HG02588 (cell line): ENCODE data around the gene CRYAA.
"Not testable (repeated sequence)": the region's sequence is repeated elsewhere in the genome, so short reads cannot be mapped to it uniquely, and the experiment has no call there.

Experiments used
- ATAC-seq: cut with Tn5 transposase; IDR thresholded peaks from one replicate; pipeline ENCODE4 v1.9.1; 2021; ENCODE audit warnings: mild to moderate bottlenecking, moderate library complexity; ENCODE audit not compliant: unreplicated experiment

Gene CRYAA

GRCh38 chr21:43176621-43177020 lies 7.8 kb downstream of the CRYAA start:
- not testable (repeated sequence) for ATAC-seq

- not testable (repeated sequence) for ATAC-seq
Measured at GRCh38 chr21:43177043-43177906, 8.5 kb downstream of the CRYAA start.

GRCh38 chr21:43178175-43178826 lies 9.5 kb downstream of the CRYAA start:
- ATAC-seq: not testable (repeated sequence)

- ATAC-seq: not testable (repeated sequence)
Measured at GRCh38 chr21:43181033-43181432, 12.2 kb downstream of the CRYAA start.

- ATAC-seq: not testable (repeated sequence)
Measured at GRCh38 chr21:43187268-43187667, 18.5 kb downstream of the CRYAA start.

- ATAC-seq: no peak
Measured at GRCh38 chr21:43187715-43188114, 18.9 kb downstream of the CRYAA start.

- ATAC-seq: no peak
Measured at GRCh38 chr21:43188181-43188580, 19.4 kb downstream of the CRYAA start.

GRCh38 chr21:43188592-43189210 lies 19.9 kb downstream of the CRYAA start:
- ATAC-seq: no peak

- no peak for ATAC-seq
Measured at GRCh38 chr21:43189936-43190335, 21.1 kb downstream of the CRYAA start.

- ATAC-seq: no peak
Measured at GRCh38 chr21:43190544-43190943, 21.7 kb downstream of the CRYAA start.

- ATAC-seq: no peak
Measured at GRCh38 chr21:43190951-43191350, 22.1 kb downstream of the CRYAA start.

- no peak for ATAC-seq
Measured at GRCh38 chr21:43191521-43191920, 22.7 kb downstream of the CRYAA start.

- ATAC-seq: no peak
Measured at GRCh38 chr21:43191971-43192370, 23.2 kb downstream of the CRYAA start.

GRCh38 chr21:43192501-43193081 lies 23.8 kb downstream of the CRYAA start:
- no peak for ATAC-seq

- no peak for ATAC-seq
Measured at GRCh38 chr21:43193088-43193650, 24.4 kb downstream of the CRYAA start.

- ATAC-seq: no peak
Measured at GRCh38 chr21:43193651-43194302, 25.0 kb downstream of the CRYAA start.

GRCh38 chr21:43194303-43195120 lies 25.7 kb downstream of the CRYAA start:
- ATAC-seq: no peak

GRCh38 chr21:43195121-43196021 lies 26.6 kb downstream of the CRYAA start:
- ATAC-seq: no peak

- no peak for ATAC-seq
Measured at GRCh38 chr21:43196826-43197225, 28.0 kb downstream of the CRYAA start.
